B cell (primary cell): ENCODE data around the gene C19orf73. TPM values are rescaled to one million over a fixed set of nuclear protein-coding genes. Genes with fewer than 3 reads are reported as not detected.

ENCODE experiments used
- ATAC-seq: fragments of 200-7000 bp; cut with Tn5 transposase; one replicate; pipeline ENCODE4 v1.10.0; 2021; ENCODE audit warnings: low read depth, mild to moderate bottlenecking, moderate number of reproducible peaks, moderate library complexity
- CTCF ChIA-PET: fragments of 350-600 bp; sonication (Branson Sonifier 250); formaldehyde crosslinking; loops from one replicate; lab custom pipeline; 2021; ENCODE audit warnings: antibody characterized with exemption, inconsistent platforms; lab: Charles Lee
- POLR2A ChIA-PET: fragments of 350-600 bp; sonication (Branson Sonifier 250); formaldehyde crosslinking; loops from one replicate; lab custom pipeline; 2021; ENCODE audit warnings: antibody characterized with exemption; lab: Charles Lee
- DNase-seq: peaks from one replicate; pipeline ENCODE4 v3.0.0; 2013
- H2AFZ ChIP-seq: 2 replicates; pipeline ENCODE4 v1.6.1; 2012; ENCODE audit warnings: mild to moderate bottlenecking, low read depth, low read length; ENCODE audit not compliant: insufficient read depth, poor library complexity, severe bottlenecking
- H3K27ac ChIP-seq, 2 donors: 1 replicate in 1 of 2; 2 replicates in 1 of 2; pipeline ENCODE4 v1.5.1; 2012 to 2013; ENCODE audit warnings: low read length in 2 of 2, mild to moderate bottlenecking in 2 of 2, moderate library complexity in 1 of 2
- H3K27me3 ChIP-seq, 4 experiments: fragments of 200-600 bp in 1 of 4; sonication (generic) in 1 of 4; replicated peaks in 1 of 4; 1 replicate in 2 of 4; 2 replicates in 2 of 4; pipeline versions ENCODE4 v1.6.1 to v1.7.0; 2013 to 2016; ENCODE audit warnings: low read length in 3 of 4, mild to moderate bottlenecking in 2 of 4, mixed read lengths in 1 of 4, moderate library complexity in 1 of 4; ENCODE audit not compliant: insufficient read depth in 4 of 4, control insufficient read depth in 3 of 4; ENCODE audit errors: control extremely low read depth in 1 of 4
- H3K36me3 ChIP-seq, 2 experiments: replicated peaks in 1 of 2; 1 replicate in 1 of 2; 2 replicates in 1 of 2; pipeline versions ENCODE4 v1.6.1 to v1.7.1; 2013; ENCODE audit warnings: low read length in 1 of 2; ENCODE audit not compliant: insufficient read depth in 2 of 2, control insufficient read depth in 1 of 2; ENCODE audit errors: control extremely low read depth in 1 of 2, extremely low read depth in 1 of 2
- H3K4me1 ChIP-seq, 2 donors: fragments of 200-600 bp in 1 of 2; sonication (generic) in 1 of 2; 1 replicate in 1 of 2; 2 replicates in 1 of 2; pipeline versions ENCODE4 v1.5.1 to v1.6.1; 2013 to 2017; ENCODE audit warnings: low read length in 2 of 2; ENCODE audit not compliant: control insufficient read depth in 2 of 2, insufficient read depth in 2 of 2
- H3K4me2 ChIP-seq: replicated peaks from 2 replicates; pipeline ENCODE3; 2012; ENCODE audit warnings: mild to moderate bottlenecking, low read depth, low read length; ENCODE audit not compliant: poor library complexity, severe bottlenecking
- H3K4me3 ChIP-seq, 5 experiments: fragments of 200-600 bp in 1 of 5; sonication (generic) in 1 of 5; 1 replicate in 3 of 5; 2 replicates in 2 of 5; pipeline versions ENCODE4 v1.5.1 to v1.7.0; 2011 to 2016; ENCODE audit warnings: low read length in 4 of 5, mild to moderate bottlenecking in 4 of 5, low read depth in 2 of 5, control low read depth in 1 of 5, moderate library complexity in 1 of 5; ENCODE audit not compliant: insufficient read depth in 1 of 5; ENCODE audit errors: control extremely low read depth in 1 of 5, extremely low read depth in 1 of 5
- H3K79me2 ChIP-seq: fragments of 200-600 bp; sonication (generic); one replicate; pipeline ENCODE4 v1.6.0; 2016; ENCODE audit warnings: low read length; ENCODE audit not compliant: control insufficient read depth, insufficient read depth
- H3K9ac ChIP-seq: fragments of 200-600 bp; sonication (generic); 2 replicates; pipeline ENCODE4 v1.6.1; 2017; ENCODE audit warnings: mild to moderate bottlenecking, low read length, moderate library complexity
- H3K9me3 ChIP-seq, 3 donors: one replicate each; pipeline versions ENCODE4 v1.6.1 to v1.7.1; 2013; ENCODE audit warnings: low read length in 2 of 3; ENCODE audit not compliant: control insufficient read depth in 2 of 3, insufficient read depth in 1 of 3; ENCODE audit errors: control extremely low read depth in 1 of 3
- H4K20me1 ChIP-seq: 2 replicates; pipeline ENCODE4 v1.6.0; 2012; ENCODE audit warnings: mild to moderate bottlenecking, low read length; ENCODE audit not compliant: insufficient read depth, control insufficient read depth, poor library complexity, severe bottlenecking
- H3K27ac Mint-ChIP-seq: one replicate; pipeline ENCODE4 v1.8.0; 2021; ENCODE audit warnings: mixed read lengths
- H3K27me3 Mint-ChIP-seq: one replicate; pipeline ENCODE4 v1.8.0; 2021; ENCODE audit warnings: mixed read lengths
- H3K4me1 Mint-ChIP-seq: one replicate; pipeline ENCODE4 v1.8.0; 2021; ENCODE audit warnings: mixed read lengths
- H3K4me3 Mint-ChIP-seq: one replicate; pipeline ENCODE4 v1.8.0; 2021; ENCODE audit warnings: mixed read lengths
- H3K9me3 Mint-ChIP-seq: one replicate; pipeline ENCODE4 v1.8.0; 2022; ENCODE audit warnings: mixed read lengths; ENCODE audit not compliant: insufficient read depth
- CTCF ChIP-seq: fragments of 200-600 bp; IDR thresholded peaks from one replicate; pipeline ENCODE4 v1.8.0; 2022; ENCODE audit warnings: antibody characterized with exemption, mild to moderate bottlenecking
- EZH2 ChIP-seq: IDR thresholded peaks from 2 replicates; pipeline ENCODE4 v1.6.1; 2012; ENCODE audit warnings: borderline replicate concordance, low read depth, mild to moderate bottlenecking, moderate library complexity, low read length; ENCODE audit not compliant: insufficient read depth, poor library complexity, severe bottlenecking
- WGBS: methylation state at CpG from one replicate; pipeline ENCODE4 v1.1.5; 2013; ENCODE audit warnings: missing lambda C conversion rate; ENCODE audit not compliant: insufficient coverage; 5-methylcytosine and 5-hydroxymethylcytosine counted together
- intact Hi-C: fragments of 100-400 bp; cut with micrococcal nuclease; formaldehyde crosslinking; loops from one replicate; pipeline ENCODE4 v1.10.0; 2022
- polyA plus RNA-seq: library from polyadenylated mRNA; depleted of rRNA; stranded (reverse); fragments of >200 nt; gene quantifications from 2 replicates; pipeline ENCODE4 v1.2.3, GENCODE V29; 2012
- total RNA-seq, 2 donors: library from RNA; stranded (reverse); fragments of 120-200 nt in 1 of 2; gene quantifications; 1 replicate in 1 of 2; 2 replicates in 1 of 2; pipeline versions ENCODE4 v1.2.3 to v1.2.4, GENCODE V29; 2013 to 2022

C19orf73 gene
- total and polyA plus RNA-seq, 2 donors (not counting 1 experiment from before 2014, with no cell fraction given) = 3.9 to 8.2 TPM

DNA sequence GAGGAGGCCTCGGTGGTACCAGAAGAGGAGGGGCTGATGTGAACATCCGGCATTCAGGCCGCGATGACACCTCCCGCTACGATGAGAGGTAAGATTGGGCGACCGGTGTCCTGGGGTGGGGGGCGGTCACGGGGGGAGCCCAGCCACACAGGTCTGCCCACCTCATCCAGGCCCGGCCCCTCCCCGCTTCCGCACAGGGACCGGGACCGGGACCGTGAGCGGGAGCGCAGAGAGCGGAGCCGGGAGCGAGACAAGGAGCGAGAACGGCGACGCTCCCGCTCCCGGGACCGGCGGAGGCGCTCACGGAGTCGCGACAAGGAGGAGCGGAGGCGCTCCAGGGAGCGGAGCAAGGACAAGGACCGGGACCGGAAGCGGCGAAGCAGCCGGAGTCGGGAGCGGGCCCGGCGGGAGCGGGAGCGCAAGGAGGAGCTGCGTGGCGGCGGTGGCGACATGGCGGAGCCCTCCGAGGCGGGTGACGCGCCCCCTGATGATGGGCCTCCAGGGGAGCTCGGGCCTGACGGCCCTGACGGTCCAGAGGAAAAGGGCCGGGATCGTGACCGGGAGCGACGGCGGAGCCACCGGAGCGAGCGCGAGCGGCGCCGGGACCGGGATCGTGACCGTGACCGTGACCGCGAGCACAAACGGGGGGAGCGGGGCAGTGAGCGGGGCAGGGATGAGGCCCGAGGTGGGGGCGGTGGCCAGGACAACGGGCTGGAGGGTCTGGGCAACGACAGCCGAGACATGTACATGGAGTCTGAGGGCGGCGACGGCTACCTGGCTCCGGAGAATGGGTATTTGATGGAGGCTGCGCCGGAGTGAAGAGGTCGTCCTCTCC is 11.1 kb downstream of the C19orf73 start:
- Histone ChIP-seq H3K4me2 (no peak overlapping the region), H3K9ac (no peak overlapping the region), H2AFZ (no peak overlapping the region), H3K4me3 (no peak overlapping the region), H3K79me2 (peaks cover 3% of the 10 kb centered on the region), H3K27me3 (no peaks in the 10 kb centered on the region), H3K4me1 (peaks cover 13 to 14% of the 10 kb centered on the region in 2 donors), H3K36me3 (peaks cover 0 to 52% of the 10 kb centered on the region in 2 experiments), H3K27ac (no peak overlapping the region), H3K9me3 (no peaks in the 10 kb centered on the region), H4K20me1 (peaks cover 46% of the 10 kb centered on the region)
- Mint-ChIP-seq H3K9me3 (no peaks in the 10 kb centered on the region), H3K27ac (no peak overlapping the region), H3K4me3 (no peak overlapping the region), H3K27me3 (no peaks in the 10 kb centered on the region), H3K4me1 (peaks cover 12% of the 10 kb centered on the region)
- no peak for TF ChIP-seq EZH2
- TF ChIP-seq CTCF = no peak
- WGBS = 98% methylated on average over 77 of the region's 93 CpGs
- intact Hi-C loops = no loop called here
- no peak for ATAC-seq
- ChIA-PET POLR2A (interaction anchor here (0.8 kb wide), 1 partner anchor 477 kb away, joined by 3 read pairs; no protein-coding TSS in a partner anchor), CTCF (interaction anchor here (1.3 kb wide), 1 partner anchor 12 kb away, joined by 3 read pairs; no protein-coding TSS in a partner anchor)
- peak; percentile 15 for DNase-seq

GRCh38 chr19:49106648-49107135 is 12.3 kb downstream of the C19orf73 start:
- H2AFZ ChIP-seq = no peak overlapping the region
- no peak for TF ChIP-seq EZH2
- peak; percentile 88 for TF ChIP-seq CTCF
- no peak overlapping the region for H3K4me2 ChIP-seq
- H3K4me3 ChIP-seq = no peak overlapping the region
- WGBS = 80% methylated on average over 10 of the region's 12 CpGs
- ChIA-PET POLR2A (no interaction called here), CTCF (interaction anchor here (0.6 to 3.3 kb wide), 17 partner anchors 9 to 319 kb away, joined by 3 to 33 read pairs (median 3); partner anchors contain the start of genes LIN7B, PPFIA3 and RUVBL2)
- no peaks in the 10 kb centered on the region for H3K27me3 ChIP-seq
- no peak overlapping the region for H3K27ac ChIP-seq
- no peak overlapping the region for H3K27ac Mint-ChIP-seq
- H3K36me3 ChIP-seq = peaks cover 0 to 61% of the 10 kb centered on the region in 2 experiments
- H3K4me1 ChIP-seq = peaks cover 13 to 14% of the 10 kb centered on the region in 2 donors
- peaks cover 55% of the 10 kb centered on the region for H4K20me1 ChIP-seq
- H3K9me3 ChIP-seq = no peaks in the 10 kb centered on the region
- H3K9ac ChIP-seq = no peak overlapping the region
- no peak overlapping the region for H3K4me3 Mint-ChIP-seq
- no peaks in the 10 kb centered on the region for H3K27me3 Mint-ChIP-seq
- peaks cover 3% of the 10 kb centered on the region for H3K79me2 ChIP-seq
- ATAC-seq (peak; percentile 70), DNase-seq (peak; percentile 76)
- intact Hi-C loops = no loop called here
- H3K9me3 Mint-ChIP-seq = no peaks in the 10 kb centered on the region
- H3K4me1 Mint-ChIP-seq = peaks cover 10% of the 10 kb centered on the region
